Endothelial cell of umbilical vein (primary cell): ENCODE data around the gene RAB4A. TPM values are rescaled to one million over a fixed set of nuclear protein-coding genes. Genes with fewer than 3 reads are reported as not detected.

ENCODE experiments used
- BruUV-seq: library from RNA; stranded (reverse); fragments of 400-500 nt; replicated peaks from 2 replicates; lab custom pipeline; 2021; lab: Mats Ljungman, UMichigan
- CTCF ChIA-PET: fragments of 300-600, 350-600 bp; sonication (Branson Sonifier 250); formaldehyde crosslinking; loops from one replicate; lab custom pipeline; 2021; ENCODE audit warnings: antibody characterized with exemption, inconsistent platforms; lab: Charles Lee
- POLR2A ChIA-PET: fragments of 300-600, 350-600 bp; sonication (Branson Sonifier 250); formaldehyde crosslinking; loops from one replicate; lab custom pipeline; 2021; ENCODE audit warnings: antibody characterized with exemption, inconsistent platforms; lab: Charles Lee
- DNase-seq: peaks from one replicate; pipeline ENCODE4 v3.0.0-alpha.2; 2011; ENCODE audit warnings: low read depth, low spot score
- FAIRE-seq: peaks from 2 replicates; lab custom pipeline; 2011; peaks lifted over from hg19 to GRCh38; lab: Jason Lieb, UNC
- H2AFZ ChIP-seq: 2 replicates; pipeline ENCODE4 v1.6.0; 2012; ENCODE audit warnings: low read depth, low read length, control low read depth, inconsistent platforms
- H3K27ac ChIP-seq: 2 replicates; pipeline ENCODE4 v1.5.1; 2011; ENCODE audit warnings: low read depth, mild to moderate bottlenecking, control low read depth, low read length, moderate library complexity; ENCODE audit not compliant: insufficient read depth
- H3K27me3 ChIP-seq, 2 experiments: 2 replicates each; pipeline versions ENCODE4 v1.6.0 to v1.6.1; 2011; ENCODE audit warnings: low read length in 2 of 2, mixed read lengths in 1 of 2; ENCODE audit not compliant: control insufficient read depth in 2 of 2, insufficient read depth in 2 of 2
- H3K36me3 ChIP-seq, 2 experiments: 2 replicates in 1 of 2; 3 replicates in 1 of 2; pipeline ENCODE4 v1.5.1; 2011; ENCODE audit warnings: low read length in 2 of 2, mild to moderate bottlenecking in 1 of 2, moderate library complexity in 1 of 2; ENCODE audit not compliant: control insufficient read depth in 2 of 2, insufficient read depth in 2 of 2; ENCODE audit errors: extremely low read depth in 1 of 2
- H3K4me1 ChIP-seq: 3 replicates; pipeline ENCODE4 v1.5.1; 2011; ENCODE audit warnings: mild to moderate bottlenecking, low read length; ENCODE audit not compliant: control insufficient read depth, insufficient read depth; ENCODE audit errors: extremely low read depth
- H3K4me2 ChIP-seq: 2 replicates; pipeline ENCODE4 v1.6.1; 2011; ENCODE audit warnings: low read length, control low read depth, mixed read lengths; ENCODE audit not compliant: insufficient read depth
- H3K4me3 ChIP-seq, 3 experiments: fragments of 200-600 bp in 1 of 3; sonication (generic), shearing (Covaris generic) in 1 of 3; replicated peaks in 1 of 3; 2 replicates each; pipeline ENCODE4 v1.5.1; 2011 to 2016; ENCODE audit warnings: control low read depth in 3 of 3, low read length in 3 of 3, mild to moderate bottlenecking in 2 of 3, inconsistent platforms in 1 of 3, low read depth in 1 of 3, moderate library complexity in 1 of 3; ENCODE audit not compliant: insufficient read depth in 1 of 3
- H3K79me2 ChIP-seq: 2 replicates; pipeline ENCODE4 v1.6.0; 2012; ENCODE audit warnings: low read length, inconsistent platforms; ENCODE audit not compliant: control insufficient read depth, insufficient read depth
- H3K9ac ChIP-seq: replicated peaks from 2 replicates; pipeline ENCODE3; 2011; ENCODE audit warnings: low read length, control low read depth; ENCODE audit not compliant: insufficient read depth; ENCODE audit errors: extremely low read depth
- H3K9me1 ChIP-seq: replicated peaks from 3 replicates; pipeline ENCODE4 v1.6.0; 2011; ENCODE audit warnings: mild to moderate bottlenecking, low read length; ENCODE audit not compliant: control insufficient read depth, insufficient read depth; ENCODE audit errors: extremely low read depth
- H3K9me3 ChIP-seq: replicated peaks from 2 replicates; pipeline ENCODE4 v1.5.1; 2012; ENCODE audit warnings: low read length, inconsistent platforms; ENCODE audit not compliant: control insufficient read depth, insufficient read depth
- H4K20me1 ChIP-seq: replicated peaks from 2 replicates; pipeline ENCODE3; 2011; ENCODE audit warnings: mild to moderate bottlenecking, low read length; ENCODE audit not compliant: control insufficient read depth, insufficient read depth; ENCODE audit errors: extremely low read depth
- EZH2 ChIP-seq: IDR thresholded peaks from 2 replicates; pipeline ENCODE4 v1.6.1; 2012; ENCODE audit warnings: borderline replicate concordance, low read depth, mild to moderate bottlenecking, moderate library complexity, low read length, inconsistent platforms; ENCODE audit not compliant: severe bottlenecking
- FOS ChIP-seq: IDR thresholded peaks from 2 replicates; pipeline ENCODE4 v1.6.1; 2011; ENCODE audit warnings: mild to moderate bottlenecking, low read length, moderate library complexity, borderline replicate concordance; ENCODE audit not compliant: insufficient read depth
- GATA2 ChIP-seq: IDR thresholded peaks from 2 replicates; pipeline ENCODE4 v1.7.0; 2011; ENCODE audit warnings: low read depth, mild to moderate bottlenecking, moderate library complexity, mixed read lengths, low read length; ENCODE audit not compliant: insufficient read length, insufficient read depth
- JUN ChIP-seq: IDR thresholded peaks from 2 replicates; pipeline ENCODE4 v1.6.1; 2011; ENCODE audit warnings: borderline replicate concordance, low read depth; ENCODE audit not compliant: insufficient read length, insufficient read depth
- MYC ChIP-seq: IDR thresholded peaks from one replicate; pipeline ENCODE4 v1.6.1; 2011; ENCODE audit warnings: mild to moderate bottlenecking, low read depth, low read length
- POLR2A ChIP-seq: IDR thresholded peaks from 2 replicates; pipeline ENCODE4 v1.6.1; 2012; ENCODE audit warnings: low read depth, mild to moderate bottlenecking, control low read depth, low read length
- POLR2AphosphoS5 ChIP-seq: IDR thresholded peaks from 2 replicates; pipeline ENCODE4 v1.6.1; 2012; ENCODE audit warnings: low read depth, mild to moderate bottlenecking, control low read depth, low read length, moderate library complexity; ENCODE audit not compliant: insufficient read depth
- dilution Hi-C: fragments of 300-500 bp; cut with MboI; formaldehyde crosslinking; loops from one replicate; pipeline ENCODE4 v1.15.0; 2019; ENCODE audit warnings: low sequenced_read_pairs; ENCODE audit not compliant: extremely low pct_ligation_motif_present
- intact Hi-C: fragments of 100-400 bp; cut with micrococcal nuclease; formaldehyde crosslinking; loops from one replicate; pipeline ENCODE4 v1.10.0; 2022
- polyA plus RNA-seq, 4 experiments: library from polyadenylated mRNA; depleted of rRNA in 3 of 4; stranded (reverse) in 3 of 4; unstranded in 1 of 4; fragments of >200 nt; gene quantifications; 2 replicates each; pipeline versions ENCODE4 v1.2.1 to v1.2.3, GENCODE V29; 2011 to 2012; ENCODE audit warnings: missing spikeins in 1 of 4
- total RNA-seq: library from RNA; stranded (reverse); gene quantifications from 2 replicates; pipeline ENCODE4 v1.2.3, GENCODE V29; 2021
- TF ChIP-seq, protein P1 (sequence below), 2 donors: IDR thresholded peaks; 1 replicate in 1 of 2; 2 replicates in 1 of 2; pipeline ENCODE4 v1.5.1; 2011; ENCODE audit warnings: low read length in 2 of 2, mild to moderate bottlenecking in 2 of 2, moderate library complexity in 2 of 2, control low read depth in 1 of 2, inconsistent platforms in 1 of 2, low read depth in 1 of 2; ENCODE audit not compliant: insufficient read depth in 1 of 2; ENCODE audit errors: extremely low read depth in 1 of 2
- TF ChIP-seq, protein P2 (sequence below): IDR thresholded peaks from 2 replicates; pipeline ENCODE4 v1.6.1; 2011; ENCODE audit not compliant: insufficient read depth, insufficient read length

The RAB4A gene
- total and polyA plus RNA-seq, 2 donors (not counting 3 experiments of a cell fraction or from before 2014, with no cell fraction given) = 14.8 to 52.9 TPM

DNA sequence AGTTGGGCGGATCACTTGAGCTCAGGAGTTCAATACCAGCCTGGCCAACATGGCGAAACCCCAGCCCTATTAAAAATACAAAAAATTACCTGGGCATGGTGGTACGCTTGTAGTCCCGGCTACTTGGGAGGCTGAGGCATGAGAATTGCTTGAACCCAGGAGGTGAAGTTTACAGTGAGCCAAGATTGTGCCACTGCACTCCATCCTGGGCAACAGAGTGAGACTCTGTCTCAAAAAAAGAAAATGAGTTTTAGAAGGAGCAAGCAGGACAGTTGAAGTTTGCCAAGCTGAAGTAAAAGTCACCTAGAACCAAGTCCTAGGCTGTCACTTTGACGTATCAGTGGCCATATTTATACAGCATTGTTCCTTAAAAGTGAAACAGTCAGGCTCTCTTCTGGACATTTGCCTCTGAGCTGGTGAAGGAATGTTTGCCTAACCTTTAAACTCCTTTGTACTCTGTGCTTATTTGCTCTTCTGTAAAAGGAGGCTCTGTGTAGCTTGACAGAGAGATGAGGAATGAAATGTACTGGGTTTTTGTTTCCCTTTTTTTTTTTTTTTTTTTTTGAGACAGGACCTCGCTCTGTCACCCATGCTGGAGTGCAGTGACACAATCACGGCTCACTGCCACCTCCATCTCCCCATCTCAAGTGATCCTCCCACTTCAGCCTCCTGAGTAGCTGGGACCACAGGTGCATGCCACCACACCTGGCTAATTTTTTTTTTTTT, 2.8 kb downstream of the RAB4A start:
- no TSS peak for BruUV-seq
- FAIRE-seq = peak; percentile 62
- Histone ChIP-seq H3K79me2 (peaks cover 64% of the 10 kb centered on the region), H3K9me1 (no peaks in the 10 kb centered on the region), H3K4me2 (no peak overlapping the region), H3K27me3 (no peaks in the 10 kb centered on the region), H4K20me1 (no peaks in the 10 kb centered on the region), H3K4me1 (peaks cover 10% of the 10 kb centered on the region), H3K9me3 (no peaks in the 10 kb centered on the region), H3K27ac (no peak overlapping the region), H3K36me3 (no peaks in the 10 kb centered on the region), H2AFZ (no peak overlapping the region), H3K4me3 (no peak overlapping the region), H3K9ac (no peak overlapping the region)
- dilution Hi-C loops = no loop called here
- POLR2A ChIA-PET = no interaction called here
- intact Hi-C loops = loop anchor here (5.0 kb wide), 1 partner anchor 234 kb away; the partner anchor contains the start of gene NUP133
- TF ChIP-seq POLR2A (no peak), MYC (no peak), EZH2 (no peak), POLR2AphosphoS5 (no peak), FOS (no peak), GATA2 (no peak), JUN (no peak)
- TF ChIP-seq, protein P1, sequence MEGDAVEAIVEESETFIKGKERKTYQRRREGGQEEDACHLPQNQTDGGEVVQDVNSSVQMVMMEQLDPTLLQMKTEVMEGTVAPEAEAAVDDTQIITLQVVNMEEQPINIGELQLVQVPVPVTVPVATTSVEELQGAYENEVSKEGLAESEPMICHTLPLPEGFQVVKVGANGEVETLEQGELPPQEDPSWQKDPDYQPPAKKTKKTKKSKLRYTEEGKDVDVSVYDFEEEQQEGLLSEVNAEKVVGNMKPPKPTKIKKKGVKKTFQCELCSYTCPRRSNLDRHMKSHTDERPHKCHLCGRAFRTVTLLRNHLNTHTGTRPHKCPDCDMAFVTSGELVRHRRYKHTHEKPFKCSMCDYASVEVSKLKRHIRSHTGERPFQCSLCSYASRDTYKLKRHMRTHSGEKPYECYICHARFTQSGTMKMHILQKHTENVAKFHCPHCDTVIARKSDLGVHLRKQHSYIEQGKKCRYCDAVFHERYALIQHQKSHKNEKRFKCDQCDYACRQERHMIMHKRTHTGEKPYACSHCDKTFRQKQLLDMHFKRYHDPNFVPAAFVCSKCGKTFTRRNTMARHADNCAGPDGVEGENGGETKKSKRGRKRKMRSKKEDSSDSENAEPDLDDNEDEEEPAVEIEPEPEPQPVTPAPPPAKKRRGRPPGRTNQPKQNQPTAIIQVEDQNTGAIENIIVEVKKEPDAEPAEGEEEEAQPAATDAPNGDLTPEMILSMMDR (IDR thresholded peaks at IDR 0.05; ENCODE audit: extremely low read depth in 1 of 2, insufficient read depth in 1 of 2, low read depth in 1 of 2, low read length in 2 of 2) = no peak
- TF ChIP-seq, protein P2, sequence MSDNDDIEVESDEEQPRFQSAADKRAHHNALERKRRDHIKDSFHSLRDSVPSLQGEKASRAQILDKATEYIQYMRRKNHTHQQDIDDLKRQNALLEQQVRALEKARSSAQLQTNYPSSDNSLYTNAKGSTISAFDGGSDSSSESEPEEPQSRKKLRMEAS = no peak
- DNase-seq = peak; percentile 33
- CTCF ChIA-PET = interaction anchor here (0.6 to 1.9 kb wide), 4 partner anchors 9 to 208 kb away, joined by 3 to 4 read pairs (median 3); no protein-coding TSS in a partner anchor
